ENCODE measurements around the gene TENT5C. TPM values are rescaled to one million over a fixed set of nuclear protein-coding genes. Genes with fewer than 3 reads are reported as not detected.

Gene TENT5C
- total RNA-seq, 1 experiment from 2014 or later: 1.1 TPM

- no peak for DNase-seq (ENCODE audit: low spot score)
These were observed 70.8 kb downstream of the TENT5C start for GRCh38 chr1:117676615-117677130.

Other genes starting within 250 kb of the TENT5C start
- 12.7 and 16.0 TPM in 2 replicates for gene MAN1A2, start 238.6 kb upstream of the TENT5C start, total RNA-seq (2014; rRNA removed; shearing (Covaris generic))